ENCODE results near the gene NEDD4L.

GRCh38 chr18:58363767-58364540 is 319.9 kb downstream of the NEDD4L start:
- TF ChIP-seq CTCF (IDR thresholded peaks at IDR 0.05; ENCODE audit: insufficient read depth, low read length, poor library complexity, severe bottlenecking) (no peak), EZH2phosphoT487 (conservative IDR thresholded peaks at IDR 0.05; ENCODE audit: low read length) (no peak)
